HCT116 (cell line): ENCODE data around the gene RAB3IP. TPM values are rescaled to one million over a fixed set of nuclear protein-coding genes. Genes with fewer than 3 reads are reported as not detected.

Experiments
- ATAC-seq: fragments of 200-7000 bp; cut with Tn5 transposase; 2 replicates; pipeline ENCODE4 v1.9.1; 2020; ENCODE audit warnings: mild to moderate bottlenecking, moderate library complexity
- BruUV-seq: library from RNA; stranded (reverse); fragments of 400-500 nt; replicated peaks from 2 replicates; lab custom pipeline; 2021; lab: Mats Ljungman, UMichigan
- CTCF ChIA-PET: fragments of 300-600 bp; sonication (Branson Sonifier 250); formaldehyde crosslinking; loops from one replicate; lab custom pipeline; 2021; ENCODE audit warnings: antibody characterized with exemption; lab: Charles Lee
- POLR2A ChIA-PET: fragments of 300-600, 350-600 bp; sonication (Branson Sonifier 250); formaldehyde crosslinking; loops from one replicate; lab custom pipeline; 2021; ENCODE audit warnings: antibody characterized with exemption; lab: Charles Lee
- RAD21 ChIA-PET, 2 experiments: fragments of 300-600 bp; sonication (Branson Sonifier 250); formaldehyde crosslinking; loops; one replicate each; lab custom pipeline; 2023; ENCODE audit warnings: low total read pairs in 2 of 2; ENCODE audit not compliant: uncharacterized antibody in 2 of 2, unreplicated experiment in 2 of 2, low non-redundant PET in 1 of 2; lab: Charles Lee
- DNase-seq: peaks from one replicate; pipeline ENCODE4 v3.0.0-alpha.2; 2010; ENCODE audit warnings: low read depth, low spot score
- H2AFZ ChIP-seq: fragments of 200-600 bp; shearing (Covaris generic), sonication (generic); 2 replicates; pipeline ENCODE4 v1.6.1; 2017; ENCODE audit warnings: low read depth, mixed run types, mixed read lengths, antibody characterized with exemption, low read length; ENCODE audit not compliant: poor library complexity, severe bottlenecking
- H3K27ac ChIP-seq: 2 replicates; pipeline ENCODE4 v1.5.1; 2012; ENCODE audit warnings: low read depth, low read length
- H3K27me3 ChIP-seq: fragments of 200-600 bp; sonication (generic); 2 replicates; pipeline ENCODE4 v1.6.1; 2016; ENCODE audit warnings: mixed run types, low read length, mixed read lengths; ENCODE audit not compliant: insufficient read depth
- H3K36me3 ChIP-seq, 2 experiments: fragments of 200-500 bp in 1 of 2; fragments of 200-600 bp in 1 of 2; sonication (Bioruptor generic) in 1 of 2; sonication (generic) in 1 of 2; 2 replicates each; pipeline versions ENCODE4 v1.5.1 to v1.6.1; 2014 to 2016; ENCODE audit warnings: low read length in 2 of 2, inconsistent platforms in 1 of 2, mixed read lengths in 1 of 2, mixed run types in 1 of 2; ENCODE audit not compliant: insufficient read depth in 2 of 2, control insufficient read depth in 1 of 2
- H3K4me1 ChIP-seq, 2 experiments: fragments of 200-600 bp in 1 of 2; sonication (generic) in 1 of 2; 2 replicates each; pipeline versions ENCODE4 v1.5.1 to v1.6.1; 2012 to 2017; ENCODE audit warnings: low read length in 2 of 2, inconsistent platforms in 1 of 2, mild to moderate bottlenecking in 1 of 2, mixed read lengths in 1 of 2, mixed run types in 1 of 2, moderate library complexity in 1 of 2; ENCODE audit not compliant: insufficient read depth in 2 of 2, control insufficient read depth in 1 of 2
- H3K4me2 ChIP-seq: fragments of 200-600 bp; sonication (generic); 2 replicates; pipeline ENCODE4 v1.6.1; 2017; ENCODE audit warnings: mixed run types, low read length, mixed read lengths
- H3K4me3 ChIP-seq, 2 experiments: fragments of 200-600 bp in 1 of 2; sonication (generic) in 1 of 2; replicated peaks in 1 of 2; 2 replicates each; pipeline ENCODE4 v1.5.1; 2011 to 2016; ENCODE audit warnings: low read length in 2 of 2, control low read depth in 1 of 2, low read depth in 1 of 2, mild to moderate bottlenecking in 1 of 2, mixed read lengths in 1 of 2, mixed run types in 1 of 2
- H3K79me2 ChIP-seq: fragments of 200-600 bp; sonication (generic); 2 replicates; pipeline ENCODE4 v1.6.1; 2017; ENCODE audit warnings: mild to moderate bottlenecking, mixed run types, low read length, moderate library complexity, mixed read lengths; ENCODE audit not compliant: insufficient read depth
- H3K9ac ChIP-seq: fragments of 200-600 bp; sonication (generic); 2 replicates; pipeline ENCODE4 v1.6.1; 2016; ENCODE audit warnings: low read length, mixed read lengths
- H3K9me2 ChIP-seq: fragments of 200-600 bp; sonication (generic), shearing (Covaris generic); 2 replicates; pipeline ENCODE4 v1.6.1; 2017; ENCODE audit warnings: mixed run types, mild to moderate bottlenecking, moderate library complexity; ENCODE audit not compliant: insufficient read depth
- H3K9me3 ChIP-seq, 2 experiments: fragments of 200-500 bp in 1 of 2; fragments of 200-600 bp in 1 of 2; sonication (Bioruptor generic) in 1 of 2; sonication (generic) in 1 of 2; 2 replicates each; pipeline ENCODE4 v1.6.1; 2014 to 2017; ENCODE audit warnings: low read length in 2 of 2, mixed read lengths in 2 of 2, inconsistent platforms in 1 of 2, low read depth in 1 of 2, mild to moderate bottlenecking in 1 of 2, mixed run types in 1 of 2, moderate library complexity in 1 of 2; ENCODE audit not compliant: control insufficient read depth in 1 of 2, insufficient read depth in 1 of 2
- H4K20me1 ChIP-seq: fragments of 200-600 bp; sonication (generic), shearing (Covaris generic); 2 replicates; pipeline ENCODE4 v1.6.1; 2017; ENCODE audit warnings: mixed run types, mild to moderate bottlenecking, moderate library complexity; ENCODE audit not compliant: insufficient read depth
- CEBPB ChIP-seq: IDR thresholded peaks from 2 replicates; pipeline ENCODE4 v1.6.1; 2012; ENCODE audit warnings: low read depth
- EGR1 ChIP-seq: IDR thresholded peaks from 2 replicates; pipeline ENCODE4 v1.6.1; 2012; ENCODE audit warnings: low read depth
- ELF1 ChIP-seq: IDR thresholded peaks from 2 replicates; pipeline ENCODE4 v1.6.1; 2012; ENCODE audit warnings: low read depth, borderline replicate concordance
- EZH2 ChIP-seq: fragments of 200-600 bp; sonication (generic); IDR thresholded peaks from 2 replicates; pipeline ENCODE4 v1.6.1; 2017; ENCODE audit warnings: antibody characterized with exemption, mixed run types
- FOSL1 ChIP-seq: IDR thresholded peaks from 2 replicates; pipeline ENCODE4 v1.6.1; 2012; ENCODE audit warnings: low read depth
- POLR2A ChIP-seq: IDR thresholded peaks from 2 replicates; pipeline ENCODE4 v1.7.0; 2011; ENCODE audit warnings: borderline replicate concordance; ENCODE audit not compliant: insufficient read depth, insufficient read length; ENCODE audit errors: extremely low read depth
- RAD21 ChIP-seq: IDR thresholded peaks from 2 replicates; pipeline ENCODE4 v1.6.1; 2012; ENCODE audit warnings: low read depth, mild to moderate bottlenecking
- SIN3A ChIP-seq: IDR thresholded peaks from 2 replicates; pipeline ENCODE4 v1.6.1; 2012; ENCODE audit warnings: low read depth
- SP1 ChIP-seq: IDR thresholded peaks from 2 replicates; pipeline ENCODE4 v1.6.1; 2012; ENCODE audit warnings: low read depth
- SRF ChIP-seq: IDR thresholded peaks from 2 replicates; pipeline ENCODE4 v1.6.1; 2012; ENCODE audit warnings: low read depth
- TCF7L2 ChIP-seq: IDR thresholded peaks from 2 replicates; pipeline ENCODE4 v1.7.0; 2011; ENCODE audit warnings: borderline replicate concordance, inconsistent platforms; ENCODE audit not compliant: insufficient read depth, insufficient read length; ENCODE audit errors: extremely low read depth
- intact Hi-C: fragments of 100-400 bp; cut with micrococcal nuclease; formaldehyde crosslinking; loops from 2 replicates; pipeline ENCODE4 v1.10.0; 2022
- total RNA-seq: library from RNA; stranded (reverse); gene quantifications from one replicate; pipeline ENCODE4 v1.2.1, GENCODE V29; 2021; ENCODE audit not compliant: unreplicated experiment
- TF ChIP-seq, protein P1 (sequence below): IDR thresholded peaks from 2 replicates; pipeline ENCODE4 v1.6.1; 2012
- TF ChIP-seq, protein P2 (sequence below), 3 experiments: fragments of 200-600 bp in 1 of 3; sonication (generic) in 1 of 3; IDR thresholded peaks in 2 of 3; conservative IDR thresholded peaks in 1 of 3; 2 replicates each; pipeline ENCODE4 v1.5.1; 2012 to 2017; ENCODE audit warnings: low read depth in 2 of 3, low read length in 2 of 3, antibody characterized with exemption in 1 of 3, borderline replicate concordance in 1 of 3, control low read depth in 1 of 3, mild to moderate bottlenecking in 1 of 3, mixed read lengths in 1 of 3, mixed run types in 1 of 3, moderate library complexity in 1 of 3; ENCODE audit not compliant: insufficient read depth in 1 of 3

Gene RAB3IP
- total RNA-seq, 1 experiment from 2014 or later: 31.3 TPM

DNA sequence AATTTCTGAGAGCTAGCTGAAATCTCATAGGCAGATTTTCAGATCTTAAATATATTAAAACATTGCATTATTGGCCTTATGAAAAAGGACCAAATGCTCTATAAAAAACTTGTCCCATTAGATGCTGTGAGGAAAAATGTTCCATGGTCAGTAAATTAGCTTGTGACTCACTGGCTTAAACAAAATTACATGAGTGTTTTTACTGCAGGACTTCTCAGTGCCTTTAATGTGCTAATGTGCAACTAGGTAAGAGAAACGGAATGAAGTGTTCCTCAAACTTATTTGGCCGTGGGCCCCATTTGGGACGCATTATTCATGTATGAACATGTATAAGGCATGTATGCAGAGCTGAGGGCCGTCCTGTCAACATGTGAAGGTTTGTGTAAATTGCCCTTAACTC lies 128.0 kb downstream of the RAB3IP start:
- no peak overlapping the region for H3K9ac ChIP-seq
- no peak for DNase-seq
- TF ChIP-seq ELF1 (no peak), SP1 (no peak), EGR1 (no peak), POLR2A (no peak), SRF (no peak), FOSL1 (no peak), EZH2 (no peak), CEBPB (no peak), TCF7L2 (no peak), SIN3A (no peak), RAD21 (no peak)
- TF ChIP-seq, protein P1, sequence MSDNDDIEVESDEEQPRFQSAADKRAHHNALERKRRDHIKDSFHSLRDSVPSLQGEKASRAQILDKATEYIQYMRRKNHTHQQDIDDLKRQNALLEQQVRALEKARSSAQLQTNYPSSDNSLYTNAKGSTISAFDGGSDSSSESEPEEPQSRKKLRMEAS: no peak
- TF ChIP-seq, protein P2, sequence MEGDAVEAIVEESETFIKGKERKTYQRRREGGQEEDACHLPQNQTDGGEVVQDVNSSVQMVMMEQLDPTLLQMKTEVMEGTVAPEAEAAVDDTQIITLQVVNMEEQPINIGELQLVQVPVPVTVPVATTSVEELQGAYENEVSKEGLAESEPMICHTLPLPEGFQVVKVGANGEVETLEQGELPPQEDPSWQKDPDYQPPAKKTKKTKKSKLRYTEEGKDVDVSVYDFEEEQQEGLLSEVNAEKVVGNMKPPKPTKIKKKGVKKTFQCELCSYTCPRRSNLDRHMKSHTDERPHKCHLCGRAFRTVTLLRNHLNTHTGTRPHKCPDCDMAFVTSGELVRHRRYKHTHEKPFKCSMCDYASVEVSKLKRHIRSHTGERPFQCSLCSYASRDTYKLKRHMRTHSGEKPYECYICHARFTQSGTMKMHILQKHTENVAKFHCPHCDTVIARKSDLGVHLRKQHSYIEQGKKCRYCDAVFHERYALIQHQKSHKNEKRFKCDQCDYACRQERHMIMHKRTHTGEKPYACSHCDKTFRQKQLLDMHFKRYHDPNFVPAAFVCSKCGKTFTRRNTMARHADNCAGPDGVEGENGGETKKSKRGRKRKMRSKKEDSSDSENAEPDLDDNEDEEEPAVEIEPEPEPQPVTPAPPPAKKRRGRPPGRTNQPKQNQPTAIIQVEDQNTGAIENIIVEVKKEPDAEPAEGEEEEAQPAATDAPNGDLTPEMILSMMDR (IDR thresholded peaks at IDR 0.05 in 2 of 3, conservative IDR thresholded peaks at IDR 0.05 in 1 of 3; ENCODE audit: borderline replicate concordance in 1 of 3, insufficient read depth in 1 of 3, low read depth in 2 of 3, low read length in 2 of 3): no peak

More for the DNA sequence above, 128.0 kb downstream of the RAB3IP start:
- BruUV-seq: no TSS peak
- RAD21 ChIA-PET: no interaction called here
- Histone ChIP-seq H3K9me2 (no peaks in the 10 kb centered on the region), H3K27me3 (no peaks in the 10 kb centered on the region), H3K79me2 (no peaks in the 10 kb centered on the region), H3K9me3 (no peaks in the 10 kb centered on the region), H3K4me1 (no peaks in the 10 kb centered on the region), H3K27ac (no peak overlapping the region), H3K4me3 (no peak overlapping the region), H3K36me3 (no peaks in the 10 kb centered on the region), H2AFZ (no peak overlapping the region), H4K20me1 (no peaks in the 10 kb centered on the region), H3K4me2 (no peak overlapping the region)
- no peak for ATAC-seq
- CTCF ChIA-PET: no interaction called here
- intact Hi-C loops: no loop called here
- POLR2A ChIA-PET: no interaction called here
